Stimulated activated CD4-positive, alpha-beta T cell treated with anti-CD3 and anti-CD28 coated beads, Interleukin-1b, Interleukin-23, amount 100 ng/mL, for 24 hours (primary cell): ENCODE measurements around the gene HOXD13.

Experiments used
- DNase-seq, 4 experiments: peaks; one replicate each; pipeline ENCODE4 v3.0.0-alpha.2; 2020; ENCODE audit warnings: low read depth in 4 of 4, low spot score in 1 of 4

Gene HOXD13

DNA sequence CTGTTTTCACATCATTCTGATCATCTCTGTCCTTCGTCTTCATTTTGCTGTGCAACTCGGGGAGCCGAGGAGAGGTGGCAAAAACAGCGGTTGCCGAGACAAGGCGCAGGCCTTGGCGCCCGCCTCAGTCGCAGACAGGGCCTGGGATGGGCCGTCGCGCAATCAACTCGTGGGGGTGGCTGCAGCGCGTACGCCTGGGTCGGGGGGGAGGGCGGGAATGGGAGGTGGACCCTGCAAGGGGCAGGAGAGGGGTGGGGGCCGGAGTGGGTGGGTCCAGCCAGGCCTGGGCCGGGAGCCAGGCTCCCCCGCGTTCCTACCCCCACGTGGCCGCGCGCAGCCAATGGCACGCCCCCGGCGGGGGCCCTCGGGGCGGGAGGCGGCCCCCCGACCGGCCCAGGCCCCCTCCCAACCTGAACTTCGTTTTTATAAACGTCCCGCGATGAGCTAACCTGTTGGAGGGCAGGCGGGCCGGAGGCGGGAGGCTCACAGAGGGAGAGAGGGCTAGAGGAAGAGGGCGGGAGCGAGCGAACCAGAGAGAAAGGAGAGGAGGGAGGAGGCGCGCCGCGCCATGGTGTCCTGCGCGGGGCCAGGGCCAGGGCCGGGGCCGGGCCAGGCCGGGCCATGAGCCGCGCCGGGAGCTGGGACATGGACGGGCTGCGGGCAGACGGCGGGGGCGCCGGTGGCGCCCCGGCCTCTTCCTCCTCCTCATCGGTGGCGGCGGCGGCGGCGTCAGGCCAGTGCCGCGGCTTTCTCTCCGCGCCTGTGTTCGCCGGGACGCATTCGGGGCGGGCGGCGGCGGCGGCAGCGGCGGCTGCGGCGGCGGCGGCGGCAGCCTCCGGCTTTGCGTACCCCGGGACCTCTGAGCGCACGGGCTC, at the start of gene HOXD13:
TSS of gene HOXD13 (plus strand) at position 452 of the 875 bp plus-strand sequence. CDS start at position 622, 170 bp downstream.
- DNase-seq: no peak

DNA sequence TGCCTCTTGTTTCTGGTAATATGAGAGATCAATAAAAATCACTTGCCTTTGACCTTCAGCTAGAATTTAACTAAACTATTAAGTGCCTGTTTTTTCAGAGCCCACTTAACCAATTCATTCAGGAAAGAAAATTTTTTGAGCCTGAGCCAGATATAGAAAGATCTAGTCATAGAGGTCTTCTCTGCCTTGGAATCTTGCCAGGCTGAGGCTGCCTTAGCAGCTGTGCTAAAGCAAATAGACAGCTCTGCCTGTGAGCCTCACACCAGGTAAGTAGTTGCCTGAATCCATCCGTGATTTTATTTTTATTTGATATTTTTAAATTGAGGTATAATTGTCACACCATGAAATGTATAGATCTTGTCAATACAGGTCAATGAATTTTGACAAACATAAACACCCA, 36.1 kb upstream of the HOXD13 start:
- DNase-seq: no peak

DNA sequence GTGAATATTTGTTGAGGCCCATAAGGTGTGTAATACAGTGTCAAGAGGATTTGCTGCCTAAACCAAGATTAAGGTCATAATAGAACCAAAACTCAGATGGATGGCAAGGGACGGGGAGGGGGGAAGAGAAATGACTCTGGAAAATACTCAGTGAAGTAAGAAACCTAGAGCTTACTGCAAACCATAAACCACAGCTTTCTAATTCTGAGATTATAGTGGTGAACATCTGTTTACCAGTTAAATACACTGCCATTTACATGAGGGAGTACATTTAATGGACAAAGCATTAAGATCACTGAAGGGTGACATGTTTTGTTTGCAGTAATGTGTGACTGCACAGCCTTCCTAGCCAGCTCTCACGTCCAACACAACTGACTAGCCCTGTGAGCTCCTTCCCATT, 28.6 kb upstream of the HOXD13 start:
- no peak for DNase-seq

DNA sequence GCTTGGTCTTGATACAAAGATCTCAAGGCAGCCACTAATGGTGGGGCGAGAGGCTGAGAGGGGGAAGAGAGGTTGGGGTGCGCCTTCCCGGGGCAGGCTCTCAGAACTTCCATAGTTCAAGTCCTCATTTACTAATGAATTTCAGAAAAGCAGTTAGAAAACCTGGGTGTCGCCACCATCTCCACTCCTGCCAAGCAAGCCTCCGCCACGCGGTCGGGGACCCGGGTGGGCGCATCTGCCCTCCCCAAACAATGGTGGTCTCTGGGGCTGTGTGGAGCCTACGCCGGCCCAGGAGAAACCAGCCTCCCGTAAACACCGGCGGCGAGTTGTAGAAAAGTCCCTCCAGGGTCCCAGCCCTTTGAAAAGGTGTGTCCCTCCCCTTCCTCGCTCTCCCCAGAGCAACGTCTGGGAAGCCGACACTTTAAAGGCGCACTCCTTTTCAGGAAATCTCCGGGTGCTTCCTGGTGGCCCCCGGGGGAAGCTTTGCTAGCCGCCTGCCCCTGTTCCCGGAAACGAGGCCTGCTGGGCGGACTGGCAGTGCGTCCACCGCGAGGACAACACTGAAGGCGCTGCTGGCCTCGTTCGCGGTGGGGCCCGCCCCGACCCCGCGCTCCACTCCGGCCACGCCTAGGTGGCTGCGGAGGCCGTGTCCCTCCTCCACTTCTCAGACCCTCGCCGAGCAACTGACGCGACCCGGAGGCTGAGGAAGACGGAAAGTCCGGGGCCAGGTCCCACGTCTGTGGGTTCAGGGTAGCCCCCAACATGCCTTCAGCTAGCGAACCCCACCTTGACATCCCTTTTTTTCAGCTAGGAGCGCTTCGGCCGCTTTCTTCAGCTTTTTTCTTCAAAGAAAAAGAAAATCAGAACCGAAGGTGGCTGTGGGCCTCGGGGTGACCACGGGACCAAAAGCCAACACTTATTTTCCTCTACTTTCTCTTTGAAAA, 25.6 kb upstream of the HOXD13 start:
- no peak for DNase-seq

DNA sequence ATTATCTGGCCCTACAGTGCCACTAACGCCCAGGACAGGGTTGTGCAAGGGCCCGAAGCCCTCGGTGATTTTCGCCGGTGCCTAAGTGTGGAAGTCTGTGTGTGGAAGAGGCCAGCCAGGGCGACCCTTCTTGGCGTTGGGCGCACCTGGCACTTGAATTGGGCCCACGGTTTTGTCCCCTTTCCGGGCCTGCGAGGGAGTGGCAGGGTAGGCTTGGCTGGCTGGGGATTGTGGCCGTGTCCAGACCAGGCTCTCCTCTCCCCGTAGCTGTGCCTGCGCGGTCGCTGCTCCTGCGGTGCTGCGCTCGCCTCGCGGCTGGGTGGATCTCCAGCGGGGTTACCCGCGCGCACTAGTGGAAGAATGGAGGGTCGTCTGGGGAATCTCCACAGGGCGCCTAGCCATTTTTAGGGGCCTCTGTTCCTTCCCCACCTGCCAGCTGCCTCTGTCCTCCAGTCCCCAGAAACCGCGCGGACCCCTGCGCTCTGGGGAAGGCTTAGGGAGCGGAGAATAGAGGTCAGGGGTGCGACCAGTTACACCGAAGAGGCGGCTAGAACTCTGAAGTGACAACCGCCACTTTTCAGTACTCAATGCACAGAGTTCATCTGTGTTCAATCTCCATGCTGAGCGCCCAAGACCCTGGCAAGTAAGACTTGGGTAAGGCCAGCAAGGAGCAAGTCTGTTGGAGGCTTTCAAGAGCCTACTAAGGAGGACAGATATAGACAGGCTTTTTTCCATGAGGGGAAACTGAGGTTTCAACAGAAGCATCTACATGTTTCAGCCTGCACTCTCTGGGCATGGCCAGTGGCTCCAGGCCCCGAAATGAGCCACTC, 24.7 kb upstream of the HOXD13 start:
- DNase-seq: no peak

DNA sequence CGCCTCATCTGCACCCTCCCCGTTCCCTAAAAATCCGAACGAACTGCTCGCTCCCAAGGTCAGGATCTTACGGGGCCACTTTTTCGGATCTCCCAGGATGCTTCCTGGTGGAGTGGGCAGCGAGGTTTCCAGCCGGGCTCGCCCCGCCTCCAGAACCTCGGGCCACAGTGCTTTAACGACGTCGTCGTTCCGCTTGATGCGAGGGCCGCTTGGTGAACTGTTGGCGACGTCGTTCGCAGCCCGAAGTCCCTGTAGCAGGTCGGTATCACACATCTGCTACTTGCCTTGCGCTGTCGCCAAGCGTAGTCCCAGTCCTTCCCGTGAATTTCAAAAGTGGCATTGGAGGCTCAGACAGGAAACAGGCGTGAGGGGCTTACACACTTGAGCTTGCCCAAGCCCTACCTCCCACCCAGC, 24.1 kb upstream of the HOXD13 start:
- DNase-seq: no peak

DNA sequence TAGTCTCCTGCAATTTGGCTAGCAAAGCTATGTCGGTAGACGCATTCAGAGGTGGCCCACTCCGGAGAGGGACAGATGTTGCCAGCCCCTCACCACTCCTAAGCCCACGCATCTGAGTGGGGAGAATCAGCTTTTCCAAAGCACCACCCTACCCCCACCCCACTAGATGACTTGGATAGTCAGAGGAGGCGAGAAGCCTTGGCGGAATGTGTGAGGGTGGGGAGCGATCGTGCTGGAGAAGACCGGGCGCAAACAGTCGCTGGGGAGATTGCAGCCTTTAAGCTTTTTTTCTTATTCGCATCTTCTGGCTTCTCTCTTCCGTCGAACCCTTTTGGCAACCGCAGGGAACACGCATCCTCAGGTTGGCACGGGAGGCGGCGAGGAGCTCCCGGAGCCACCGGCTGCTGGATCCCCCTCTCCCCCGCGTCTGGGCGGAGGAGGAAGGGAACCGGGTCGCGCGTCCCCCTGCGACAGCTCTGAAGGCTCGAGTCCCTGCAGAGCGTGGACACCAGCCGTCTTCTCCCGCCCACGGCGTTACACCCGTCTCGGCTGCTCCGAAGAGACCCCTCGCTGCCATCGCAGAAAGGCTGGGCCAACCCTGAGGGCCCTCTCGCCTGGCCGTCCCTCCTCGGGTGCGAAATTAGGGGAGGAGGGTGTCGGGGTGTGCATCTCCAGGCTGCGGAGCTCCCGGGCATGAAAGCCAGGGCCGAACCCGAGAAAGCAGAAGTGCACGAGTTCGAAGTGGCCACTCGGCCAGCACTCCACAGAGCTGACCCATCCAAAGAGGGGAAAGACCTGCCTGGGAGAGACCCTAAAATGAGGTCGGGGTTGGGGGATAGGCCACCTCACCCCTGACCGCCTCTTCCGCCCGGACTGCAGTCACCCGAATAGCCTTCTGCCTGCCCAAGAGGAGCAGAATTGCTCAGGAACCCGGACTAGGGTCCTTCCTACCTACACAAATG, 20.9 kb upstream of the HOXD13 start:
- DNase-seq: no peak

DNA sequence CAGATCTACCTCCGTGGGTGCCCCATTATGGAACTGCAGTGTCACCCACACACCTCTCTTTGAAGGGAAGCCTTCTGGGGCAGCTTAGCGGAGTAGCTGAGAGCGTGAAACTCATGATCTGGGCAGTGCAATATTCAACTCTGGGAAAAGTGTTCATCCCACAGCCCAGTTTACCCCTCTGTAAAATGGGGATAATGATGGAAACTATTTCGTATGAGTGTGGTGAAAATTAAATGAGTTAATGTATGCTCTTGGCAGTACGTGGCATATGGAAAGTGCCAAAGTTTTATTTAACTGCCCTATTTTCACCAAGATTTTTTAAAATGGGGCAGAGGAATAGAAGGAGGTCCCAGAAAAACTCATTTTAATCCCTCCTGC, 20.2 kb upstream of the HOXD13 start:
- no peak for DNase-seq

DNA sequence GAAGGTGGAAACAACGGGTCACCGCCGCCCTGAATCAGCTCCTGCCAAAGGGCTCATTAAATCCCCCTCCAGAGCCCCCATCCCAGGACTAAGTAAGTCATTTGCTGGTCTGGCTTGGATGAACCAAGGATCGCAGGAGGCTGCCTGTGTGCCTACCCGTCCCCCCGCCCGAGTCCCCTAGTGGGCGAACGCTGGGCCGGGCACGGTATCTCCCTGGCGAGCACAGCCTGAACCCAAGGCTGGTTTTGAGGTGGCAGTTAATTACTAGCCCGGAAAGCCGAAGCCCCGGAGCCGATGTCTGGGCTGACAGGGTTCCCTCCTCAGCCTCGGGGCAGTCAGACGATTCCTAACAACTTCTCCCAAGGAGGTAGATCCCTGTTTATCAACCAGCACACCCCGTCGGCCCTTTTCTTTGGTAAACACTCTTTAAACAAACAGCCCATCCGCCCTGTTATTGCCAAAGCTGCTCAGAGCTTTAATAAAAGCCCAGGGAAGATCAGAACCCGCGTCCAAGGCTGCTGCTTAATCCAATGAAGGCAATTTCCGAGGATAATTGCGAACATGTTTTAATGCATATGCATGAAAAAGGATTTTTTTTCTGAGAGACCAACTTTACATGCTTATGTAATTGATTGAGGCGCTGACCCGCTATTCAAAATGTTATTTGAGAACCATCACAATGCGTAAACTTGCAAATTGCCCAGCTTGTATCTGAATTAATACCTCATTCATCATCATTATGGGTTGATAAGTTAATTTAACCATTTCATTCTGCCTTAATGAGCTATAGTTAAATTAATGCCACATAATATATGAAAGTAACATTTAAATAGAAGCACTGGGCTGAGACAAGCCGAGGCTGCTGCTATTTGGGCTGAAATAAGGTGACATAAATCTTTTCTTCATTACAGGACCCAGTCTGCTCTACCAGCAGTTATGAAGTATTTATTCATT, 19.3 kb upstream of the HOXD13 start:
- DNase-seq: no peak

DNA sequence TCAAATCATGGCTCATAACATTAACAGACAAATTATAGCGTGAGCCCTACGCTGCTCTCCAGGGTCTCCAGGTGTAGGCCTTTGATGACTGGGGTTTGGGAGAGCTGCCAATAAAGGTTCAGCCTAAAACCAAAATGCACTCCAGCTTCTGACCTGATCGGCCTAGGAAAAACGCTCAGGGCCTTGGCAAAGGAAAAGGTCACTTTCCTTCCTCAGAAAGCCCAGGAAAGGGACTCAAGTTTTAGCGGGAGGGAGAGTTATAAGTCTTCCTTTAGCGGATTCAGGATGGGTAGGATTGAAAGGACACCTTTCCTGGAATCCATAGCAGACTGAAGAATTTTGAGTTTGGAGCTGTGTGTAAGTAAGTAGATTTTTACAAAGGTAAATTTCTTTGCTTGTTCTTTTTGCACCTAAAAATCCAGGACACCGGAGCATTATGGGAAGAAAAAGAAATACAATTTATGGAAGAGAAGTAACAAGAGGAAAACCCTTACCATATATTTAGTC, 17.5 kb upstream of the HOXD13 start:
- DNase-seq: no peak

DNA sequence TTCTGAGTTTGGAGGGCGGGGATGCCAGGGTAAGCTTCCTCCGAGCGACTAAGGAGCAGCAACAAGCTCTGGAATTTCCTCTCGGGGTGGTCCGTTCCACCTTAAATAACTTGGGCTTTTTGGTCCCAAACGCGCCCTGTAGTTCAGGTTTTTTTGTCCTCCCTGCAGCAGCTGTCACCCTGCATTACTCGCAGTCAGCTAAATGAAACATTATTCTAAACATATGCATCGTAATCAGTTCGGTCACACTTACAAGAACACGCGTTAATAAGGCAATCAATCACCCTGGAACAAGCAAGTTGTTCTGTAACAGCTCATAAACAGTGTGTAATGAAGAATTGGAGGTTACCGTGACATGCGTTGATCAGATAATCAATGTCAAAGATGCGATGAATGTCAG, 17.0 kb upstream of the HOXD13 start:
- DNase-seq: no peak

DNA sequence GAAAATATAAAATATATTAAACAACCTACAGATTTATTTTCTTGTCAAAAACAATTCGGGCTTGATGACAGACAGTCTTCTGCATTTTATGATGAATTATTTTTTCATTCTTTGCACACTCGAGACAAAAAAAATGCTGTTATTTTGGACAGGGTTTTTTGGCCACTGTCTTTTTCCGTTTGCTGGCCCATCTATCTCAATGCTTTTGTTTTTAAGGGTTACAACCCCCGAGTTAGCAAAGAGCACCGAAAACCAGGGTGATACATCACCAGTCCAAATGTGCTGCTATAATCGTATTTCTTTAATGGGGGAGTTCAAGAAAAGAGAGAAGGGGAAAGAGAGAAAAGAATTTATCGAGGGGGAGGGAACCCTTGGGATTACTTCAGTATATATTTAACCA, 16.5 kb upstream of the HOXD13 start:
- no peak for DNase-seq

DNA sequence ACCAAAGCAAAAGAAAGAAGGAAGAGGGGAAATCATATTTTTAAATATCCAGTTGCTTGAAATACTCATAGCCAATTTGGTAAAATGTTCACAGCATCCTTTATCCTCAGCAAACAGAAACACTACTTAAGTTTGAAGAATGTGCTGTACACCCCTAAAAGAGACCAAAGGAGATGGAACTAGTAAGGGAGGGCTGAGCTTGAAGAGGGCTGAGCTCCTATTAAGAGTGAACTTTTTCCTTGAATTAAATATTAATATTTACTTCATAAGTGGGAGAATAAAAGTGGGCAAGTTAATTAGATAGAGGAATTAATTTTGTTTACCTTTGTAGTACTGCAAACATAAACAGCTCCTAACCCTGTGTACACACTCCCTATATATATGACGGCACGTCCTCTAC, 15.7 kb upstream of the HOXD13 start:
- no peak for DNase-seq

DNA sequence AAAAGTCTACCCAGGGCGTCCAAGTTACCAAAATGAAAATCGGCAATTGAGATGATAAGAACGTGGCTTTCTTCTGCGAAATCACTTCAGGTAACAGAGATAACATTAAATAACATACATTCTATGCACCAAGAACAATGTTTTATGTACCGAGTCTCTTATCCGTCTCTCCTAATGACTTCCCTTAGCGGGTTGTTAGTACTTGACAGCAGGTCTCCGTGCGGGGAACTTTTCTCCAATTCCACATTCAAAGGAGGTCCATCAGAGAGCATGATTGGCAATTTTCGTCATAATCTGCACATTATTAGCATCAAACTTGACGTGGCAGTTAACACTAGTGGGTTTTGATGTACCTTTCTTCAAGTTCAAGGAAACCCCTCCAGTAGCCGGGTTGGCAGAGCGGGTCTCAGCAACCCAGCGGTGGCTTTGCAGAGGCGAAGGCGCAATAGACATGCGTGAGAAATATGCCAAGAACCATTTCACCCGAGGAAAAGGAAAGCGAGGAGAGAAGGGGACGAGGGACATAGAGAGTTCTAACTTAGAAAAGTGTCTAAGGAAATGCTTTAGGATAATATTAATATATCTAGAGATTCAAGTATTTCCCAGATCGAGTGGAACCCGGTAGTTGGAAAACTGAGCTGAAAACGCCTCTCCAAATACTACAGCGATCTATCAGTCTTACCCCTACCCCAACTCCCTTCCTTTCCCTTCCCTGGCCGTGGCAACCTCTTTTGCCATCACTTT, 13.8 kb upstream of the HOXD13 start:
- DNase-seq: no peak

DNA sequence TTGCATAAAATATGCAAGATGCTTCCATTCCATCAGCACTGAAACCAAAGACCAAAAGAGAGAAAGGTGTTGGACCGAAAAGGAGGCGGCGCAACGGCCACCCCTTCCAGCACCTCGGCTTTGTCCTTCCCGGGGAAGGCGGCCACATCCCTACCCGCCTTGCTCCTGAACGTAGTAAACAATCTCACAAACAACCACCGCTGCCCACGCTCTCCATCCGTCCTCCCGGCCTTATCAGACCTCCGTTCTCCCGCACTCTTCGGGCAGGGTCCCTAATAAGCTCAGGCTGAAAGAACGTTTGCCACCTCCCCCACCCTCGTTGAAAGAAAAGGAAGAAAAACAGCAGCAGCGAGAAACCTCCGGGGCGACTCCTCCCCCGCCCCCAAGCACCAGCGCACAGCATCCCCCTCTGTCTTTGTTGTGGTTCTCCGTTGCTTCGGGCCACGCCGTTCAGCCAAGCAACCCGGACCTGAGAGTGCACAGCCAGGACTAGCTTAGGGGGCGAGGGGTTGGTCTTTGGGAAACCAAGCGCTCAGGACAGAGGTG, 13.2 kb upstream of the HOXD13 start:
- no peak for DNase-seq

DNA sequence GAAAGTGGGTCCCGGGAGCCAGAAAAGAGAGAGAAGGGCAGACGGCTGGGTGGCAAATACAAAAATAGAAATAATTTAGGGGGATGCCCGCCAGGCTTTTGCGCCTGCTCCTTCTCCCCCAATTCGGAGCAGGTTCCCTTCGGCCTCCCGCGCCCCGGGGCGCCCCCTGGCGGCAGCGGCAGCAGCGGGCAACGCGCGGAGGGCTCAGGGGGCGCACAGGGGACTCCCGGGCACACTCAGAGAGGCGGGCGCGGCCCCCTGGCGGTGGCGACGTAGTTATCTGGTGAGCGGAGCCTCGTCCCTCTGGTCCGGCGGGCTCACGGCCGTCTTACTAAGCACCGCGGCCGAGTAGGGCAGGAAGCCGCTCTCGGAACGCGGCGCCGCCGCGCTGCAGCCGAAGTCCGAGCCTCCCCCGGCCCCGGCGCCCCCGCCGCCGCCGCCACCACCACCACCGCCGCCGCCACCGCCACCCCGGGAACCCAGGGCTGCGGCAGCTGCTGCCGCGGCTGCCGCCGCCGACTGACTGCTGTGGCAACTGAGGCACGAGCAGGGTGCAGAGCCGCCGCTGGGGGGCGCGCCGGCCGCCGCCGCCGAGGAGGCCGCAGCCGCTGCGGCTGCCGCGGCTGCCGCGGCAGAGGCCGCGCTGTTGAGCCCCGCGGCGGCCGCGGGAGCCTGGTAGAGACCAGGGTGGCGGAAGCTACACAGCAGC, 12.5 kb upstream of the HOXD13 start:
- no peak for DNase-seq
